ENCODE data around the gene DDIAS. TPM values are rescaled to one million over a fixed set of nuclear protein-coding genes. Genes with fewer than 3 reads are reported as not detected.

DDIAS gene
- total and polyA plus RNA-seq, 2 donors (not counting 1 experiment from before 2014, with no cell fraction given): 2.3 to 3.0 TPM

GRCh38 chr11:82902880-82903279, 1.3 kb downstream of the DDIAS start:
- DNase-seq (ENCODE audit: low read depth in 2 of 2): no peak
- no peaks in the 10 kb centered on the region for H3K9me3 ChIP-seq (ENCODE audit: control insufficient read depth, insufficient read depth, low read depth, low read length)
- no peaks in the 10 kb centered on the region for H3K36me3 ChIP-seq (ENCODE audit: control insufficient read depth, insufficient read depth, low read length)
- H3K4me3 ChIP-seq (replicated peaks in 1 of 4; ENCODE audit: control extremely low read depth in 1 of 4, insufficient read depth in 1 of 4, low read depth in 3 of 4, low read length in 4 of 4): no peak overlapping the region
- H3K4me2 ChIP-seq (ENCODE audit: extremely low read depth, insufficient read depth, low read length): no peak overlapping the region
- no peaks in the 10 kb centered on the region for H4K20me1 ChIP-seq (ENCODE audit: control insufficient read depth, extremely low read depth, insufficient read depth, low read length)
- TF ChIP-seq CTCF (conservative IDR thresholded peaks at IDR 0.05 in 1 of 2, IDR thresholded peaks at IDR 0.05 in 1 of 2; ENCODE audit: low read depth in 1 of 2, low read length in 2 of 2): no peak
- TF ChIP-seq EZH2 (IDR thresholded peaks at IDR 0.05; ENCODE audit: low read length, missing control alignments): no peak
- peaks cover 5% of the 10 kb centered on the region for H3K79me2 ChIP-seq (ENCODE audit: control insufficient read depth, insufficient read depth, low read length)
- H3K27me3 ChIP-seq (ENCODE audit: control insufficient read depth, insufficient read depth, low read length): no peaks in the 10 kb centered on the region
- H2AFZ ChIP-seq (ENCODE audit: low read length): no peak overlapping the region
- H3K4me1 ChIP-seq (ENCODE audit: control insufficient read depth, extremely low read depth, insufficient read depth, low read length): peaks cover 3% of the 10 kb centered on the region
- no peak overlapping the region for H3K9ac ChIP-seq (ENCODE audit: insufficient read depth, low read length)
- H3K27ac ChIP-seq (ENCODE audit: insufficient read depth, low read length): no peak overlapping the region

- Histone ChIP-seq H3K79me2 (ENCODE audit: control insufficient read depth, insufficient read depth, low read length) (peaks cover 6% of the 10 kb centered on the region), H3K9me3 (ENCODE audit: control insufficient read depth, insufficient read depth, low read depth, low read length) (no peaks in the 10 kb centered on the region), H3K27me3 (ENCODE audit: control insufficient read depth, insufficient read depth, low read length) (no peaks in the 10 kb centered on the region), H3K4me2 (ENCODE audit: extremely low read depth, insufficient read depth, low read length) (no peak overlapping the region), H2AFZ (ENCODE audit: low read length) (no peak overlapping the region), H3K4me3 (replicated peaks in 1 of 4; ENCODE audit: control extremely low read depth in 1 of 4, insufficient read depth in 1 of 4, low read depth in 3 of 4, low read length in 4 of 4) (no peak overlapping the region), H3K4me1 (ENCODE audit: control insufficient read depth, extremely low read depth, insufficient read depth, low read length) (peaks cover 3% of the 10 kb centered on the region), H3K27ac (ENCODE audit: insufficient read depth, low read length) (no peak overlapping the region), H3K36me3 (ENCODE audit: control insufficient read depth, insufficient read depth, low read length) (no peaks in the 10 kb centered on the region), H4K20me1 (ENCODE audit: control insufficient read depth, extremely low read depth, insufficient read depth, low read length) (no peaks in the 10 kb centered on the region), H3K9ac (ENCODE audit: insufficient read depth, low read length) (no peak overlapping the region)
- TF ChIP-seq EZH2 (IDR thresholded peaks at IDR 0.05; ENCODE audit: low read length, missing control alignments): no peak
- TF ChIP-seq CTCF (conservative IDR thresholded peaks at IDR 0.05 in 1 of 2, IDR thresholded peaks at IDR 0.05 in 1 of 2; ENCODE audit: low read depth in 1 of 2, low read length in 2 of 2): no peak
- no peak for DNase-seq (ENCODE audit: low read depth in 2 of 2)
Observed at GRCh38 chr11:82903843-82904586, 2.5 kb downstream of the DDIAS start.

GRCh38 chr11:82906236-82906635, 4.7 kb downstream of the DDIAS start:
- DNase-seq (ENCODE audit: low read depth in 2 of 2): peak; percentile 30 to 61
- Histone ChIP-seq H3K27ac (ENCODE audit: insufficient read depth, low read length) (no peak overlapping the region), H3K9ac (ENCODE audit: insufficient read depth, low read length) (no peak overlapping the region), H3K79me2 (ENCODE audit: control insufficient read depth, insufficient read depth, low read length) (peaks cover 5% of the 10 kb centered on the region), H3K9me3 (ENCODE audit: control insufficient read depth, insufficient read depth, low read depth, low read length) (no peaks in the 10 kb centered on the region), H4K20me1 (ENCODE audit: control insufficient read depth, extremely low read depth, insufficient read depth, low read length) (no peaks in the 10 kb centered on the region), H3K4me3 (replicated peaks in 1 of 4; ENCODE audit: control extremely low read depth in 1 of 4, insufficient read depth in 1 of 4, low read depth in 3 of 4, low read length in 4 of 4) (no peak overlapping the region), H2AFZ (ENCODE audit: low read length) (no peak overlapping the region), H3K36me3 (ENCODE audit: control insufficient read depth, insufficient read depth, low read length) (no peaks in the 10 kb centered on the region), H3K4me2 (ENCODE audit: extremely low read depth, insufficient read depth, low read length) (peak overlapping the region; percentile 58), H3K27me3 (ENCODE audit: control insufficient read depth, insufficient read depth, low read length) (no peaks in the 10 kb centered on the region), H3K4me1 (ENCODE audit: control insufficient read depth, extremely low read depth, insufficient read depth, low read length) (no peaks in the 10 kb centered on the region)
- TF ChIP-seq EZH2 (IDR thresholded peaks at IDR 0.05; ENCODE audit: low read length, missing control alignments) (no peak), CTCF (conservative IDR thresholded peaks at IDR 0.05 in 1 of 2, IDR thresholded peaks at IDR 0.05 in 1 of 2; ENCODE audit: low read depth in 1 of 2, low read length in 2 of 2) (peak in 1 of 2 donors; percentile 37)
